ENCODE data around the gene CAMTA1.

- no peak for TF ChIP-seq POLR2A (IDR thresholded peaks at IDR 0.05)
- TF ChIP-seq CTCF (IDR thresholded peaks at IDR 0.05) = no peak
- TF ChIP-seq POLR2AphosphoS5 (IDR thresholded peaks at IDR 0.05) = no peak
Observed at GRCh38 chr1:7348073-7348472, 562.8 kb downstream of the CAMTA1 start.

Data from prostate gland (tissue), 2 donors.